WTC11 (cell line): ENCODE measurements around the gene KCNC4. TPM values are rescaled to one million over a fixed set of nuclear protein-coding genes. Genes with fewer than 3 reads are reported as not detected.

Experiments used
- ATAC-seq: fragments of 200-7000 bp; cut with Tn5 transposase; 2 replicates; pipeline ENCODE4 v1.10.0; 2021; ENCODE audit warnings: mild to moderate bottlenecking, moderate library complexity
- CTCF ChIA-PET: fragments of 300-600 bp; sonication (Branson Sonifier 250); formaldehyde crosslinking; loops from one replicate; lab custom pipeline; 2021; ENCODE audit warnings: antibody characterized with exemption; lab: Charles Lee
- POLR2A ChIA-PET: fragments of 350-600 bp; sonication (Branson Sonifier 250); formaldehyde crosslinking; loops from one replicate; lab custom pipeline; 2021; ENCODE audit warnings: antibody characterized with exemption; lab: Charles Lee
- DNase-seq: peaks from one replicate; pipeline ENCODE4 v3.0.0; 2021; ENCODE audit warnings: low spot score
- H3K27ac Mint-ChIP-seq: 2 replicates; pipeline ENCODE4 v1.8.0; 2021; ENCODE audit warnings: mixed read lengths
- H3K27me3 Mint-ChIP-seq: 2 replicates; pipeline ENCODE4 v1.8.0; 2021; ENCODE audit warnings: low read depth, mild to moderate bottlenecking, moderate library complexity, mixed read lengths
- H3K36me3 Mint-ChIP-seq: 2 replicates; pipeline ENCODE4 v1.8.0; 2021; ENCODE audit warnings: mixed read lengths
- H3K4me1 Mint-ChIP-seq: 2 replicates; pipeline ENCODE4 v1.8.0; 2022; ENCODE audit warnings: mixed read lengths
- H3K4me3 Mint-ChIP-seq: 2 replicates; pipeline ENCODE4 v1.8.0; 2021; ENCODE audit warnings: mild to moderate bottlenecking, moderate library complexity, mixed read lengths
- H3K9me3 Mint-ChIP-seq: 2 replicates; pipeline ENCODE4 v1.8.0; 2021; ENCODE audit warnings: mixed read lengths
- ATF3 ChIP-seq: sonication (generic); formaldehyde crosslinking; conservative IDR thresholded peaks from 2 replicates; pipeline ENCODE4 v1.8.1; 2022; ENCODE audit warnings: mild to moderate bottlenecking, missing genetic modification reagents
- CREB1 ChIP-seq: sonication (generic); formaldehyde crosslinking; IDR thresholded peaks from 2 replicates; pipeline ENCODE4 v1.8.0; 2023; ENCODE audit warnings: mild to moderate bottlenecking, missing genetic modification reagents
- E2F5 ChIP-seq: sonication (generic); formaldehyde crosslinking; IDR thresholded peaks from 2 replicates; pipeline ENCODE4 v1.8.1; 2022; ENCODE audit warnings: mild to moderate bottlenecking, moderate library complexity, missing genetic modification reagents
- EMX1 ChIP-seq: fragments of 250-450 bp; sonication (Bioruptor Pico); IDR thresholded peaks from 2 replicates; pipeline ENCODE4 v1.8.0; 2021; ENCODE audit warnings: mild to moderate bottlenecking
- ERG ChIP-seq: fragments of 250-450 bp; sonication (Bioruptor Pico); IDR thresholded peaks from 2 replicates; pipeline ENCODE4 v1.8.0; 2021; ENCODE audit warnings: mild to moderate bottlenecking
- ESRRA ChIP-seq: sonication (generic); formaldehyde crosslinking; IDR thresholded peaks from 2 replicates; pipeline ENCODE4 v1.8.1; 2022; ENCODE audit warnings: mild to moderate bottlenecking, missing genetic modification reagents, borderline replicate concordance
- FOXP4 ChIP-seq: sonication (generic); formaldehyde crosslinking; IDR thresholded peaks from 2 replicates; pipeline ENCODE4 v1.8.0; 2022; ENCODE audit warnings: mild to moderate bottlenecking, missing genetic modification reagents
- GABPB1 ChIP-seq: sonication (generic); formaldehyde crosslinking; IDR thresholded peaks from 2 replicates; pipeline ENCODE4 v1.8.1; 2023; ENCODE audit warnings: mild to moderate bottlenecking, missing genetic modification reagents
- GRHL2 ChIP-seq: fragments of 250-450 bp; sonication (Bioruptor Pico); IDR thresholded peaks from 2 replicates; pipeline ENCODE4 v1.8.0; 2022; ENCODE audit warnings: mild to moderate bottlenecking, moderate library complexity; ENCODE audit not compliant: insufficient replicate concordance, severe bottlenecking
- GTF2I ChIP-seq: fragments of 250-450 bp; sonication (Bioruptor Pico); conservative IDR thresholded peaks from 2 replicates; pipeline ENCODE4 v1.4.0; 2021; ENCODE audit warnings: mild to moderate bottlenecking
- JAZF1 ChIP-seq: fragments of 250-450 bp; sonication (Bioruptor Pico); IDR thresholded peaks from 2 replicates; pipeline ENCODE4 v1.9.0; 2021; ENCODE audit warnings: moderate library complexity, mild to moderate bottlenecking, inconsistent platforms
- KAT7 ChIP-seq: sonication (generic); formaldehyde crosslinking; IDR thresholded peaks from 2 replicates; pipeline ENCODE4 v1.8.1; 2023; ENCODE audit warnings: missing genetic modification reagents, mild to moderate bottlenecking, borderline replicate concordance
- MAX ChIP-seq: sonication (generic); formaldehyde crosslinking; IDR thresholded peaks from 2 replicates; pipeline ENCODE4 v1.8.0; 2022; ENCODE audit warnings: mild to moderate bottlenecking, missing genetic modification reagents
- SP1 ChIP-seq: sonication (generic); formaldehyde crosslinking; conservative IDR thresholded peaks from 2 replicates; pipeline ENCODE4 v1.8.1; 2022; ENCODE audit warnings: missing genetic modification reagents
- TEAD4 ChIP-seq: sonication (generic); formaldehyde crosslinking; IDR thresholded peaks from 2 replicates; pipeline ENCODE4 v1.8.0; 2022; ENCODE audit warnings: mild to moderate bottlenecking, missing genetic modification reagents
- TP53 ChIP-seq: sonication (generic); formaldehyde crosslinking; IDR thresholded peaks from 2 replicates; pipeline ENCODE4 v1.8.1; 2023; ENCODE audit warnings: mild to moderate bottlenecking, missing genetic modification reagents
- ZBTB43 ChIP-seq: sonication (generic); formaldehyde crosslinking; IDR thresholded peaks from 2 replicates; pipeline ENCODE4 v1.8.1; 2023; ENCODE audit warnings: mild to moderate bottlenecking, missing genetic modification reagents
- ZNF121 ChIP-seq: sonication (generic); formaldehyde crosslinking; IDR thresholded peaks from 2 replicates; pipeline ENCODE4 v1.8.0; 2023; ENCODE audit warnings: missing genetic modification reagents
- ZNF138 ChIP-seq: sonication (generic); formaldehyde crosslinking; conservative IDR thresholded peaks from 2 replicates; pipeline ENCODE4 v1.8.1; 2022; ENCODE audit warnings: mild to moderate bottlenecking, moderate library complexity, missing genetic modification reagents
- ZNF423 ChIP-seq: fragments of 250-450 bp; sonication (Bioruptor Pico); IDR thresholded peaks from 2 replicates; pipeline ENCODE4 v2.1.2; 2022; ENCODE audit warnings: mild to moderate bottlenecking, moderate library complexity
- ZNF671 ChIP-seq: fragments of 250-450 bp; sonication (Bioruptor Pico); IDR thresholded peaks from 2 replicates; pipeline ENCODE4 v1.8.0; 2021; ENCODE audit warnings: mild to moderate bottlenecking
- total RNA-seq: library from RNA; stranded (reverse); gene quantifications from 3 replicates; pipeline ENCODE4 v1.2.3, GENCODE V29; 2021

The KCNC4 gene
- total RNA-seq, 1 experiment from 2014 or later, result 19.9 TPM

- Mint-ChIP-seq H3K4me3 (no peak overlapping the region), H3K9me3 (no peaks in the 10 kb centered on the region), H3K27ac (no peak overlapping the region), H3K36me3 (no peaks in the 10 kb centered on the region), H3K27me3 (peaks cover 16% of the 10 kb centered on the region), H3K4me1 (peaks cover 11% of the 10 kb centered on the region)
- ChIA-PET POLR2A (no interaction called here), CTCF (interaction anchor here (0.6 to 3.2 kb wide), 2 partner anchors 10 to 55 kb away, joined by 3 to 8 read pairs; partner anchors contain the start of gene SLC6A17)
- TF ChIP-seq MAX (CRISPR knock-in tag), result no peak
- TF ChIP-seq ERG (CRISPR knock-in tag), result no peak
- TF ChIP-seq KAT7 (CRISPR knock-in tag), result no peak
- no peak for TF ChIP-seq SP1 (CRISPR knock-in tag)
- no peak for TF ChIP-seq TEAD4
- TF ChIP-seq EMX1 (CRISPR knock-in tag), result no peak
- TF ChIP-seq ZNF423 (CRISPR knock-in tag), result no peak
- no peak for TF ChIP-seq ATF3
- no peak for TF ChIP-seq ESRRA
- TF ChIP-seq JAZF1 (CRISPR knock-in tag), result no peak
- TF ChIP-seq E2F5 (CRISPR knock-in tag), result no peak
- TF ChIP-seq CREB1, result no peak
- no peak for TF ChIP-seq GRHL2
- TF ChIP-seq ZNF121, result no peak
- TF ChIP-seq GTF2I, result no peak
- no peak for TF ChIP-seq ZBTB43 (CRISPR knock-in tag)
- TF ChIP-seq ZNF671, result no peak
- TF ChIP-seq GABPB1 (CRISPR knock-in tag), result no peak
- no peak for TF ChIP-seq FOXP4 (CRISPR knock-in tag)
- no peak for TF ChIP-seq TP53 (CRISPR knock-in tag)
- DNase-seq, result no peak
- ATAC-seq, result no peak
These were observed 49.5 kb upstream of the KCNC4 start for GRCh38 chr1:110160538-110161100.

- Mint-ChIP-seq H3K27ac (no peak overlapping the region), H3K4me1 (peaks cover 11% of the 10 kb centered on the region), H3K4me3 (no peak overlapping the region), H3K9me3 (no peaks in the 10 kb centered on the region), H3K27me3 (peaks cover 12% of the 10 kb centered on the region), H3K36me3 (no peaks in the 10 kb centered on the region)
- ATAC-seq (no peak), DNase-seq (no peak)
- POLR2A ChIA-PET, result no interaction called here
- no peak for TF ChIP-seq ZNF138 (CRISPR knock-in tag)
- CTCF ChIA-PET, result interaction anchor here (1.6 to 3.2 kb wide), 2 partner anchors 8 to 11 kb away, joined by 4 to 8 read pairs; partner anchors contain the start of gene SLC6A17
These were observed 48.9 kb upstream of the KCNC4 start for GRCh38 chr1:110161165-110161564.
